Astrocyte (in vitro differentiated cells and primary cell): ENCODE results near the gene RAB40AL.

Source experiments
- CTCF ChIP-seq: IDR thresholded peaks from 2 replicates; pipeline ENCODE4 v1.5.1; 2011; ENCODE audit warnings: low read depth, mild to moderate bottlenecking, inconsistent platforms, low read length, moderate library complexity; ENCODE audit not compliant: insufficient read depth
- EZH2 ChIP-seq: IDR thresholded peaks from 2 replicates; pipeline ENCODE4 v1.6.1; 2012; ENCODE audit warnings: mild to moderate bottlenecking, low read length, inconsistent platforms; ENCODE audit not compliant: insufficient read depth

GRCh38 chrX:102976286-102976685, 39.2 kb downstream of the RAB40AL start:
- TF ChIP-seq CTCF: no peak
- no peak for TF ChIP-seq EZH2
